Measurements from ENCODE around the gene SCAMP3. TPM values are rescaled to one million over a fixed set of nuclear protein-coding genes. Genes with fewer than 3 reads are reported as not detected.
A peak's percentile ranks its signal among the peaks of the same experiment; 100 is the strongest.
"Not testable (repeated sequence)": the region's sequence is repeated elsewhere in the genome, so short reads cannot be mapped to it uniquely, and the experiment has no call there.

The SCAMP3 gene
- total RNA-seq, 2 experiments from 2014 or later, result 81.3 to 97.2 TPM

- H3K4me3 Mint-ChIP-seq, result no peak overlapping the region
- ATAC-seq (peak; percentile 30), DNase-seq (no peak)
- H3K4me1 Mint-ChIP-seq (ENCODE audit: low read depth), result peaks cover 18% of the 10 kb centered on the region
- ChIA-PET CTCF (interaction anchor here (0.8 to 1.5 kb wide), 4 partner anchors 13 to 44 kb away, joined by 3 to 5 read pairs (median 4); no protein-coding TSS in a partner anchor), POLR2A (interaction anchor here (0.7 to 1.2 kb wide), 4 partner anchors 10 to 26 kb away, joined by 3 to 5 read pairs (median 4); partner anchors contain the start of gene THBS3)
- H3K9me3 Mint-ChIP-seq, result no peaks in the 10 kb centered on the region
- no peaks in the 10 kb centered on the region for H3K27me3 Mint-ChIP-seq
- H3K27ac Mint-ChIP-seq, result peak overlapping the region; percentile 49
- intact Hi-C loops (cut with micrococcal nuclease), result no loop called here
- no peak for TF ChIP-seq CTCF (IDR thresholded peaks at IDR 0.05)
- peaks cover 3% of the 10 kb centered on the region for H3K36me3 Mint-ChIP-seq (ENCODE audit: low read depth)
These were observed 42.5 kb downstream of the SCAMP3 start for GRCh38 chr1:155219592-155220031.

DNA sequence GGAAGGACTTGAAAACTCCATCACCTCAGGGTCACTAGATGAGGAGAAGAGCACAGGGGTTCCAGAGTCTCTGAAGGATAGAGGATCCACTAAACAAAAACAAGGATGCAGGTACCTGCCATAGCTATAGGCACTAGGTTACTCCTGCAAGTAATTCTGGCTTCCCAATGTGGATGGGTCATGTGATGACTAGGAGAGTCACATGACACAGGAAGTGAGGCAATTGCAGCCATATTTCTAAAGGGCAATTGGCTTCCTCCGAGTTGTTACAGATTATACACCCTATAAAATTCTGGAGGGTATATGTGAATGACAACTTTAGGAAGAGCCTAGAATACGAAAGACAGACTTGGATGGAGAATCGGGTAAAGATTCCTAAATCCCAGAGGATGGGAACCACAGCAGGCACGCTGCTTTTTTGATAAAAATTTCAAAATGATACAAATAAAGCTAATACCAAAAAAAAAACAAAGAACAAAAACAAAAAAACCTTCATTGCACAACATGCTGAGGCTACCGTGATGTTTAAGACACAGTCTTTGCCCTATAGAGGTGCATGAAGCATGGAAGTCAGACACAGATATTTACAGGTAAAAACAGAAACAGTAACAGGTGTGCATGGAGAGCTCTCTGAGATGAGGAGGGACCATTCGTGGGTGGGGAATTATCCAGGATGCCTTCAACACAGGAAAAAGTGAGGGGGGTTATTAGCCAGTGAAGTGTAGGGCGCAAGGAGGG lies 43.1 kb downstream of the SCAMP3 start:
- POLR2A ChIA-PET, result interaction anchor here (0.7 to 1.2 kb wide), 5 partner anchors 9 to 26 kb away, joined by 3 to 5 read pairs (median 3); partner anchors contain the start of gene THBS3
- Mint-ChIP-seq H3K4me3 (no peak overlapping the region), H3K9me3 (no peaks in the 10 kb centered on the region), H3K36me3 (ENCODE audit: low read depth) (peaks cover 3% of the 10 kb centered on the region), H3K4me1 (ENCODE audit: low read depth) (peaks cover 16% of the 10 kb centered on the region), H3K27me3 (no peaks in the 10 kb centered on the region), H3K27ac (peak overlapping the region; percentile 49)
- TF ChIP-seq CTCF (IDR thresholded peaks at IDR 0.05), result no peak
- intact Hi-C loops (cut with micrococcal nuclease), result no loop called here
- CTCF ChIA-PET, result interaction anchor here (0.7 to 1.5 kb wide), 6 partner anchors 12 to 103 kb away, joined by 3 to 5 read pairs (median 4); no protein-coding TSS in a partner anchor
- DNase-seq (peak; percentile 42), ATAC-seq (peak; percentile 32)

DNA sequence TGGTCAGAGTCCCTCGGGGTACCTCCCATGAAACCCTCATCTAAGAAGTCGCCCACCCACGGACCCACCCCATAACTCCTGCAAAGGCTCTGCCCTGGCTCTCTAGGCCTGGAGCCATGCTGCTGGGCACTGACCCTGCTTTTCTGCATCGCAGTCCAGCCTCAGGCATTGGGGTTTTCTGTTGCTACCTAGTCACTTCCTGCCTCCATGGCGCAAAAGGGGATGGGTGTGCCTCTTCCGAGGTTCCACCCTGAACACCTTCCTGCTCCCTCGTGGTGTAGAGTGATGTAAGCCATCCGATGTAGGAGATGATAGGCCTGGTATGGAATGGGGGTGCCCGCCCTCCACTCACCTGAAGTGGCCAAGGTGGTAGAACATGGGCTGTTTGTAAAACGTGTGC lies 47.5 kb downstream of the SCAMP3 start:
- ATAC-seq, result peak; percentile 34
- CTCF ChIA-PET; H3K36me3 Mint-ChIP-seq (ENCODE audit: low read depth); DNase-seq; POLR2A ChIA-PET; H3K4me3 Mint-ChIP-seq; H3K27me3 Mint-ChIP-seq; intact Hi-C loops (cut with micrococcal nuclease); H3K9me3 Mint-ChIP-seq: not testable (repeated sequence)
- H3K27ac Mint-ChIP-seq, result peak overlapping the region; percentile 0
- peaks cover 22% of the 10 kb centered on the region for H3K4me1 Mint-ChIP-seq (ENCODE audit: low read depth)

DNA sequence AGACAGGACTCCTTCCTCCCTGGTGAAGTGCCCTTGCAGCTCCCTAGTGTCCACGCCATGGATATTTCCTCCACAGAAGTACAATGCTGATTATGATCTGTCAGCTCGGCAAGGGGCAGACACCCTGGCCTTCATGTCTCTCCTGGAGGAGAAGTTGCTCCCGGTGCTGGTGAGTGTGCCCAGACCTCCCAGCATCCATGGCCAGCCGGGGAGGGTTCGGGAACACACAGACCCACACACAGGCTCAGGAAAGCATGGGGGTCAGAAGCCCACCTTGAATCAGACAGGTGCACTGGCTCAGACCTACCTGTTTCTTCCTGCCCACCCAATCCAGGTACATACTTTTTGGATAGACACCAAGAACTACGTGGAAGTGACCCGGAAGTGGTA lies 50.1 kb downstream of the SCAMP3 start:
- DNase-seq; H3K27me3 Mint-ChIP-seq; H3K27ac Mint-ChIP-seq; POLR2A ChIA-PET; intact Hi-C loops (cut with micrococcal nuclease); H3K4me3 Mint-ChIP-seq; ATAC-seq; H3K36me3 Mint-ChIP-seq (ENCODE audit: low read depth); H3K9me3 Mint-ChIP-seq: not testable (repeated sequence)
- H3K4me1 Mint-ChIP-seq (ENCODE audit: low read depth), result peaks cover 25% of the 10 kb centered on the region
- CTCF ChIA-PET, result interaction anchor here (1.3 to 7.4 kb wide), 2 partner anchors 13 to 39 kb away, joined by 4 to 47 read pairs; no protein-coding TSS in a partner anchor

GRCh38 chr1:155211381-155212050 lies 50.6 kb downstream of the SCAMP3 start:
- H3K27me3 Mint-ChIP-seq; DNase-seq; H3K4me3 Mint-ChIP-seq; intact Hi-C loops (cut with micrococcal nuclease); H3K36me3 Mint-ChIP-seq (ENCODE audit: low read depth); H3K27ac Mint-ChIP-seq; ATAC-seq; H3K9me3 Mint-ChIP-seq: not testable (repeated sequence)
- H3K4me1 Mint-ChIP-seq (ENCODE audit: low read depth), result peaks cover 29% of the 10 kb centered on the region
- ChIA-PET CTCF (interaction anchor here (1.3 to 7.4 kb wide), 2 partner anchors 13 to 39 kb away, joined by 4 to 47 read pairs; no protein-coding TSS in a partner anchor), POLR2A (interaction anchor here (0.7 kb wide), 1 partner anchor 19 kb away, joined by 3 read pairs; no protein-coding TSS in a partner anchor)

DNA sequence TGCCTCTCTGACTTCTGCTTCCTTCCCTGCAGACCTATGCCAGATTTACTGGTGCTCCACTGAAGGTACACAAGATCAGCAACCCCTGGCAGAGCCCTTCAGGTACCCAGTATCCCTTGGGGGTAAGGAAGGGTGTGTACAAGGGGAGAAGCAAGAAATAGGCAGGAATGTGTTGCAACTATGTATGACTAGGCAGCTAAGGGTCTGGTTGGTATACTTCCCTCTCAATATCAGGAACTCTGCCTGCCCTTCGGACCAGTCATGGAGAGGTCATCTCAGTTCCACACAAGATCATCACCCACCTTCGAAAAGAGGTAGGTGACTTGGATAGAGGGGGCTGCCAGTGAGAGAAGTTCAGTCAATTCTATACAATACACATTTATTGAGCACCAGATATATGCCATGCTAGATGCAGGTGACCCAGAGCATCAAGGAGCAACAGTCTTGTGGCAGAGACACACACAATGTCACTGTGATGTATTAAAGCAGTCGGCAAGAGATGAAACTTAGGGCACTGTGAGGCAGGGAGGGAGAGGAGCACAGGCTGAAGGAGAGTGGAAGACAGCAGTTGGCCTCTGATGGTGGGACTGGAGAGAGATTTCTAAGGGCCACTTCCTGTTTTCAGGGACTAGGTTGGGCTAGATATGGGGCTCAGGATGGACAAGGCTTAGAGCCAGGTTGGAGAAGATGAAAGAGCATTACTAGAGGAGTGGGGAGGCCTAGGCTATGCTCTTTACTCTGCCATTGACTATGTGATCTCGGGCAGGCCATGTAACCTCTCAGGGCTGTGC lies 51.7 kb downstream of the SCAMP3 start:
- TF ChIP-seq CTCF (IDR thresholded peaks at IDR 0.05), result no peak
- Mint-ChIP-seq H3K27me3 (no peaks in the 10 kb centered on the region), H3K4me3 (peak overlapping the region; percentile 92), H3K27ac (peak overlapping the region; percentile 6), H3K9me3 (no peaks in the 10 kb centered on the region), H3K36me3 (ENCODE audit: low read depth) (peaks cover 6% of the 10 kb centered on the region), H3K4me1 (ENCODE audit: low read depth) (peaks cover 29% of the 10 kb centered on the region)
- DNase-seq (no peak), ATAC-seq (no peak)
- ChIA-PET POLR2A (interaction anchor here (0.7 to 2.0 kb wide), 3 partner anchors 9 to 18 kb away, joined by 3 to 8 read pairs (median 4); no protein-coding TSS in a partner anchor), CTCF (interaction anchor here (1.0 to 7.4 kb wide), 5 partner anchors 14 to 125 kb away, joined by 3 to 61 read pairs (median 14); no protein-coding TSS in a partner anchor)
- intact Hi-C loops (cut with micrococcal nuclease), result no loop called here
